HG03460 (cell line): Measurements from ENCODE around the gene SF3B6.
"Not testable (repeated sequence)": the region's sequence is repeated elsewhere in the genome, so short reads cannot be mapped to it uniquely, and the experiment has no call there.

Experiments used
- ATAC-seq: cut with Tn5 transposase; IDR thresholded peaks from one replicate; pipeline ENCODE4 v1.9.1; 2021; ENCODE audit not compliant: unreplicated experiment

SF3B6 gene

DNA sequence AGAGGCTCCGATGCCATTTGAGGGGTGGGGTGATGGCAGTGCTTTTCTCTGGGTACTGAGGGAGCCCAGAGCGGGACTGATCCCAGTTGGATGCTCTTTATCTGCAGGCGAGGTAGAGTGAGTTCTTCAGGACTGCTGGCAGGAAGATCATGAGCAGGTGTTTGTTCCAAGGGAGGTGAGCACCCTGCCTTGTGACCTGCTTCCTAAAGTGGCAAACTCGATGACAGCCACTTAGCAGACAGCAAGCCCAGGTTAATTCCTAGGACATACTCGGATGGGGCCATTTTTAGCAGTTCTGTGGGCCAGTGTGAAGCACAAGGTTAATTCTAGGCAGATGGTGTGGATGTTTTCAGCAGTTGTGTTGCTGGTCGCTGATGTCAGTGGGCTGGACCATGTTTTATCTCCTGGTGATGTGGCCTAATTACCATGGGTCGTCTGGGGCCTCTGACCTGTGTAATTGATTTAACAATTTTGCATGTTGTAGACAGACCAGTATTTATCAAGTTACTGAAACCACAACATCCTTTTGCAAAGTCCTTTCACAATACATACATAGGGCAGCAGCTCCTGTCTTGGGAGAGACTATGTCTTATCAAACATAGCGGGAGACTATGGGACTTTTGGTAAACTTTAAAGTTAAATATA lies 21.6 kb downstream of the SF3B6 start:
- no peak for ATAC-seq

DNA sequence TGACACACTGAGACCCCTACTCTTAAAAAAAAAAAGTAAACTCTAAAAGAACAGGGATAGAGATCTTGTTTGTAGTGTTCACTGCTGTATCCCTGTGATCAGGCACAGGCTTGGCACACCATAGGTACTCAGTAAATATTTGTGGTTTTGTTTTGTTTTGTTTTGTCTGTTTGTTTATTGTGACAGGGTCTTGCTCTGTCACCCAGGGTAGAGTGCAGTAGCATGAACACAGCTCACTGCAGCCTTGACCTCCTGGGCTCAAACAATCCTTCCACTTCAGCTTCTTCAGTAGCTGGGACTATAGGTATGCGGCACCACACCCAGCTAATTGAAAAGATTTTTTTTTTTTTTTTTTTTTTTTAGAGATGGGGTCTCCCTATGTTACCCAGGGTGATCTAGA lies 23.2 kb downstream of the SF3B6 start:
- no peak for ATAC-seq

DNA sequence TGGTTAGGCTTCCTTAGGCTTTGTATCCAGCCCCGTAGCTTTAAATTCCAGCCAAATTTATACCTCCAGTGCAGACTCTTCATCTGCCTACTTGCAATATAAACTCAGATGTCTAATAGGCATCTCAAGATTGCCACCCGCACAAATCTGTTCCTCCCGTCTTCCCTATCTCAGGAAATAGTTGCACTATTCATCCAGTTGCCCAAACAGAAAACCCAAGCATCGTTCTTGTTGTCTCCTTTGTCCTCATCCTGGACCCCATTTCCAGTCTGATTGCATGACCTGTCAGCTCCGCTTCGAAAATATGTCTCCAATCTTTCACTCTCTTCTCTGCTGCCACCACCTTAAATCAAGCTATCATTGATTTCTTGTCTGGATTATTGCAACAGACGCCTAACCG lies 24.3 kb downstream of the SF3B6 start:
- no peak for ATAC-seq

DNA sequence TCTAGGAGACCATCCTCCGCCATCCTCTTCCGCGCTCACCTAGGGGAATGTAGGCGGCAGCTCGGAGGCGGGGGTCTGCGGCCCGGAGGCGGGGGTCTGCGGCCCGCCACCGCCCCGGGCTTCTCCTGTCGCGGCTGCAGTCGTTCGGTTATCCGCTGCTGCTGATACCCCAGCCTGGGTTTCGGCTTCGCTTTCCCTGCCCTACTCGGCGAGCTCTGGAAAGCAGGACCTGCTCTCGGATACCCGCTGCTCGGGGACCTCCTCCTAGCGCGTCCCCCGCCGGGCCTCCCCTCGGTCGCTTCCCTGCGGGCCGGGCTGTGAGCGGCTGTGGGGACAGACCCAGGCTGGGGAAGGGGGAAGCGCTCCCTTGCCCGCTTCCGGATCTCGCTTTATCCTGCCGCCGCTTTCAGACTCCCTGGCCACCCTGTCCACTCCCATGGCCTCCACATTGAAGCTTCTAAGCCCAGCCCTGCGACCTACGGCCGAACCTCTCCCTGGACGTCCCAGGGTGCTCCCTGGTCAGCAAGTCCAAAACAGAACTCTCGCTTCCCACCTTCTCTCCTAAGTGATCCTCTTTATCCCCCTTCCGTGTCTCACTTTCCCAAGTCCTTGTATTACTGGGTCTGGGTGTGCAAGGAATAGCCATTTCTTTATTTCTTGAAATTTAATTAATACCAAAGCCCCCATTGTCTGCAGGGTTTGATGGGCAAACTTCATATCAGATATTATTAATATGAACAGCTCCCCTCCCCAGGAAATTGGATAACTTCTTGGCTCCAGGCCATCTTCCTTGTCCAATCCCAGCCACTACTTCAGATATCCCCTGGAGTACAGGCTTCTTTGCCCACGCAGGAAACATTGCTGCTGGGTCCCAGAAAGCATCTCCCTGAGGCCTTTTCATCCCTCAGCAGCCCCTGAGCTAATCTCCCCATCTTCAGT lies 25.8 kb downstream of the SF3B6 start:
- ATAC-seq, result no peak

DNA sequence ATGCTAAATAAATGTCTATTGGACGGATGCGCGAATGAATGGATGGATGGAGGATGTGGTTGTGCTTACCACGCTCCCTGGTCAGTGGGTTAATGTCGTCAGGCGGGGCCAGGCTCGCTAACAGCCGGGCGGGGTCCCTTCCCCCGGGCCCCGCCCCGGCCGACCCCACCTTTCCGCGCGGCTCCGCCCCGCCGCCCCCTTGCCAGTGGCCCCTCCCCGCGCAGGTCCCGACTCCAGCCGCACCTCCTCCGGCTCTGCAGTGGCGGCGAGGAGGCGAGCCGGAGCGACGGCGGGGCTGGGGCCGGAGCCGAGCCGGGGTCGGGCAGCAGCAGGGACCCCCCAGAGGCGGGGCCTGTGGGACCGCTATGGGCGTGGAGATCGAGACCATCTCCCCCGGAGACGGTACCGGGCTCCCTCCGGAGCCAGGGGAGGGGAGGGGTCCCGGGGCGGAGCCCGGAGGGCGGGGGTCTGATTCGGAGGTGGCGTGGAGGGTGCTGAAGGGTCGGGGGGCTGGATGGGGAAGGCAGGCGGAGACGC lies 26.6 kb downstream of the SF3B6 start, which contains the start of gene FKBP1B:
FKBP1B (plus strand) TSS at position 257 of the 537 bp plus-strand sequence; CDS start at position 366, 109 bp downstream.
- ATAC-seq, result no peak

DNA sequence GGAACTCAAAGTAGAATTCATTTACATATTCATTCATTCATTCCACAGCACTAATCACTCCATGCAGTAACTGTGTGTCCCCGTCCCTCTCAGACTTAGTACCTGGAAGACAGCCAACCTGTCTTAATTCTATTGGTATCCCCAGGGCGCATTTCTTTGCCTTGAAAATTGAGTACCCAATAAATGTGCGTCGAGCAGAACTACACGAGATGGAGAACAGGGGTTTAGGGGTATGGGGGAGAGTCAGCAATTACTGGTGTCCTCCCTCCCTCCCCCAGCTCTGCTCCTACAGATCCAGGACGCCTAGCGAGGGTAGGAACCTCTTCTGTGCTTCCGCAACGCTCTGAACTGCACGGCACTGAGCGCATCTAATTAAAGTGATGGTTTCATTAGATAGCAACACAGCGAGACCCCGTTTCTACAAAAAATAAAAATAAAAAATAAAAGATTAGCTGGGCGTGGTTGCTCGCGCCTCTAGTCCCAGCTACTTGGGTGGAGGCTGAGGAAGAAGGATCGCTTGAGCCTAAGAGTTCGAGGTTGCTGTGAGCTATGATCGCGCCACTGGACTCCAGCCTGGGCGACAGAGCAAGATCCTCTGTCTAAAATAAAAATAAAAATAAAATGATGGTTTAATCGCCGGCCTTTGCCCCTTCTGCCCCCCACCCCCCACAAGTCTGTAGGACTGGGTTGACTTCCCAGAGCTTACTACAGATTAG lies 27.2 kb downstream of the SF3B6 start:
- ATAC-seq, result no peak

DNA sequence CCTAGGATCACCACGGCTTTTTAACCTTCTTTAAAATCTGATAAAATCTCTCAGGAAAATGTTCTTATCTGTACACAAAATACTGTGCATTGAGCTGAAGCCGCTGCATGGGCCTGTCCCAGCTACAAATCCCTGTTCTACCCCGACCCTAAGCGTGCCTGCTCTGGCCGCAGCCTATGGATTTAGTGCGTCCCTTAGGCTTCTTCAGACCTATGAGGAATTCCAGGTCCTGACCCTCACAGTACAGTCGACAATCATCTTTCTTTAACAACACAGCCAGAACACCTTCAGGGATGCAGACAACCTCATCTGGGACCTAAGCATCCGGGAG lies 28.5 kb downstream of the SF3B6 start:
- ATAC-seq, result no peak

DNA sequence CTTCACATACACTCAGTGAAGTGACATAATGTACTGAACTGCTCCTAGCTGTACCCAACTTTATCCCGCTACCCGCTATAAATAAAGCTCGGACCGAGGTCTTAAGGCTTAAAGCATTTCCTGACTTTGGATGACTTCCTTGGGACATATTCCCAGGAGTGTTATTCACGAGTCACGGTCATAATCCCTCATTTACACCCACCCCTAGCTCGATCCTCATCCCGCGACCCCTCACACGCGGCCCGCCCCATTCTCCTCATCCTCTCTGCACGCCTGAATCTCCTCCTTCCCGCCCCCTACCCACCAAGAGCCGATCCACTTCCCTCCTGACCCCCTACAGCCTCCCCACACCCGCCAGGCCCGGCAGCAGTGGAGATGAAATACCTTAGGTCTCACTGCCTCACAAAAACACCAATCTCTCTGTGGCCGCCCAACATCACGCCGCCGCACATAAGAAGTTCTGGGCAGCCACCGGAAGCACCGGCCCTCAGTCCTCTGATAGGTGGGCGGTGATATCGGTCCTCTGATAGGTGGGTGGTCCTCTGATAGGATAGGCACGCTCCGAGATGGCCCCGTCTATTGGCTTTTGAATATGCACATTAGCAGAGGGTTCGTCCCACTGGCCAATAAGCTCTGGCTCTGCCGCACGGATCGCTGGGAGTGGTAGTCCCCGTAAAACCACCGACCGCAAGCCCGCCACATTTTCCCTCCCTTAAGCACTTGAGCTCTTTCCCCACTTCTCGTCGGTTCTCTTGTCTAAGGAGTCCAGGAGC lies 29.0 kb downstream of the SF3B6 start, which contains the start of gene WDCP:
WDCP (minus strand) TSS at position 462 of the 773 bp plus-strand sequence. CDS start 7,897 bp downstream, outside the sequence.
- peak; percentile 99 for ATAC-seq

DNA sequence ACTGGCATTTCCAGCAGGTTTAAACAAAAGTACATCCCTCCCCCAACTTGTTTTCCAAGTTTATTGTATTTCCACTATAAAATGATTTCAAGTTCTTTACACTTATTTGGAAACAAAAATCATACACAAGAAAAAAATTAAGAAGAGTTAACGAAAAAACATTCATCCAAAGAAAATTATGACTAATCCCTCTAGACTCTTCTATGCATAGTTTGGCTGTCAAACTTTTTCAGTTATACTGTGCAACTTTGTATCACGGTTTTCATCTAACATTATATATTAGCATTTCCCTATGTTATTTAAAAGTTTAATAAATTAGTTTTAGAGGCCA lies 29.6 kb downstream of the SF3B6 start:
- no peak for ATAC-seq

DNA sequence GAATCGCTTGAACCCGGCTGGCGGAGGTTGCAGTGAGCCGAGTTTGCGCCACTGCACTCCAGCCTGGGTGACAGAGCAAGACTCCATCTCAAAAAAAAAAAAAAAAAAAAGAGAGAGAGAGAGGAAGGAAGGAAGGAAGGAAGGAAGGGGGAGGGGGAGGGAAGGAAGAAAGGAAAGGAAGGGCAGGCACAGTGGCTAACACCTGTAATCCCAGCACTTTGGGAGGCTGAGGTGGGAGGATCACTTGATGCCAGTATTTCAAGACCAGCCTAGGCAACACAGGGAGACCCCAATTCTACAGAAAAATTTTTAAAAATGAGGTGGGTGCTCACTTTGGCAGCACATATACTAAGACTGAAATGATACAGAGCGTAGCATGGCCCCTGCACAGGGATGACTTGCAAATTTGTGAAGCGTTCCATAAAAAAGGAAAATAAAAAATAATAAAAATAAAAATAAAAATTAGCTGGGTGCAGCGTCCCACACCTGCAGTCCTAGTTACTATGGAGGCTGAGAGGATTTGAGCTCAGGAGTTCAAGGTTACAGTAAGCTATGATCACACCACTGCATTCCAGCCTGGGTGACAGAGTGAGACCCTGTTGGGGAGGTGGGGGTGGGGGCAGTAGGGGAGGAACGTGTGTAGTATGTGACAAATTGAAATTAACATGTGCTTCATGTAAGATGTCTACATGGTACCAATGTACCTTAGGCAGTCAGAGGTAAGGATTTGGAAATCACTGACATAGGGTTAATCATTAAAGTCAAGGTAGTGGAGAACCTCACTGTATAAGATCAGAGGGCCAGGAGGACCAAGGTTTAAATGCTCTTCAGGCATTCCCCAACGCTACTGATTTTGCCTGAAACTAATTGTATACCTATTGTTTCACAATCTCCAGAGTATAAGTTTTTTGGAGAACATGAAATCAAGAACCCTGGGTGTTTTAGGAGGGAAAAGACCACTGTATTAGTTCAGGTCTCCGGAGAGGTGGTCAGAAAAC lies 30.3 kb downstream of the SF3B6 start:
- no peak for ATAC-seq

DNA sequence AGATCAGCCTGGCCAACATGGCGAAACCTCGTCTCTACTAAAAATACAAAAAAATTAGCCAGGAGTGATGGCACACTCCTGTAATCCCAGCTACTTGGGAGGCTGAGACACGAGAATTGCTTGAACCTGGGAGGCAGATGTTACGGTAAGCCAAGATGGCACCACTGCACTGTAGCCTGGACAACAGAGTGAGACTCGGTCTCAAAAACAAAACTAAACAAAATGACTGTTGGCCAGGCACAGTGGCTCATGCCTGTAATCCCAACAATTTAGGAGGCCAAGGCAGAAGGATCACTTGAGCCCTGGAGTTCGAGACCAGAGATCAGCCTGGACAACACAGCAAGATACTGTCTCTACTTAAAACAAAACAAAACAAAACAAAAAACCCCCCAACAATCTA lies 33.0 kb downstream of the SF3B6 start:
- not testable (repeated sequence) for ATAC-seq

DNA sequence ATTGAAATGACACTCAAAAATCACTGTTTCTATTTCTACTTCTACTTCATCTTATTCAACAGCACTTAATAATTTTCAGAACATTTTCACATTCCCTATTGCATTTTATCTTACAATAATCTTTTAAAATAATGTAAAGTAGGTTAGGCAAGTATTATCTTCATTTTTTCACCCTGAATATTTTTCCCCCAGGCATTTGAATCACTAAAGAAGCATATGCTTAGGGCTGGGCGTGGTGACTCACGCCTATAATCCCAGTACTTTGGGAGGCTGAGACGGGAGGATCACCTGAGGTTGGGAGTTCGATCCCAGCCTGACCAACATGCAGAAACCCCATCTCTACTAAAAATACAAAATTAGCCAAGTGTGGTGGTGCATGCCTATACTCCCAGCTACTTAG lies 35.6 kb downstream of the SF3B6 start:
- no peak for ATAC-seq

DNA sequence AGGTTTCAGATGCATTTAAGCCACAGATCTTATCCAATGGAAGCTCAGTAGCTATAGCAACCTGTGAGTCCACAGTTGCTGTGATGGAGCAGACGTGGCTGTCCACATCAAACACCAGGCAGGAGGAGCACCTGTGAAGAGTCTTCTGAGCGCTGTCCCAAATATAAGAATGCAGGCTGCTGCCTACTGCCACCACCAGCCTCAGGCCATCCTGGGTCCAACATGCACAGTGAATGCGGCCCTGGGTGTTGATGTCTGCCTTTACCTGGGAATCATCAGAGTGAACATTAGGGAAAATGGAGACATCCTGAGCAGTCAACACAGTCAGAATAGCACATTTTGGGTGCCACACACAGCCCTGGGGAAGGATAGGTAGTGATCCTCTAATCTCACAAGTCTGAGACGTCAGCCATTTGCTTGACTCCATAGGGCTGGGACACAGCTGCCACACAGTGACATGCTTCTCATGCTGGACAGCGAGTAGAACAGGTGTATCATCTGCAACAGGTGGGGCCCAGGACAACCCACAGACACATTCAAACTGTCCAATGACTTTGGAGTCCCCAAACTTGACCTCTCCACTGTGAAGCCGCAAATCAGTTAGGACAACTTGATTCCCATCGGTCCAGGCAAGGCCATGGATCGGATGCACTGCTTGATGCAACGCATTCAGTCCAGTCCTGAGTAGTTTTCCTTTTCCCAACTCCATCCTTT lies 37.2 kb downstream of the SF3B6 start:
- ATAC-seq, result no peak

DNA sequence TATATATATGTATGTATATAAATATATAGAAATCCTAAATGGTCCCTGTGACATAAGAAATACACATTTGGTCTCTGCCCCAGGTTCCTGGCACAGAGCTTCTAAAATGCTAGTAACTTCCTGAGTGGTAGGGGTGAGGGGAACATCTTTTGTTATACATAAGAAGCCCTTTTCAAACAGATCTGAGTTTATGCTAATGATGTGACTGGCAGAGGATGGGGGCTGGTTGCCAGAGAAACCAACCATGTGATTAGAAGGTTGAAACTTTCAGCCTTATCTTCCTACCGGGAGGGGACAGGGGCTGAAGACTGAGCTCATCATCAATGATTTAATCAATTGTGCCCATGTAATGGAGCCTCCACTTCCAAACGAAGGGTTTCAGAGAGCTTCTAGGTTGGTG lies 49.9 kb downstream of the SF3B6 start:
- no peak for ATAC-seq

DNA sequence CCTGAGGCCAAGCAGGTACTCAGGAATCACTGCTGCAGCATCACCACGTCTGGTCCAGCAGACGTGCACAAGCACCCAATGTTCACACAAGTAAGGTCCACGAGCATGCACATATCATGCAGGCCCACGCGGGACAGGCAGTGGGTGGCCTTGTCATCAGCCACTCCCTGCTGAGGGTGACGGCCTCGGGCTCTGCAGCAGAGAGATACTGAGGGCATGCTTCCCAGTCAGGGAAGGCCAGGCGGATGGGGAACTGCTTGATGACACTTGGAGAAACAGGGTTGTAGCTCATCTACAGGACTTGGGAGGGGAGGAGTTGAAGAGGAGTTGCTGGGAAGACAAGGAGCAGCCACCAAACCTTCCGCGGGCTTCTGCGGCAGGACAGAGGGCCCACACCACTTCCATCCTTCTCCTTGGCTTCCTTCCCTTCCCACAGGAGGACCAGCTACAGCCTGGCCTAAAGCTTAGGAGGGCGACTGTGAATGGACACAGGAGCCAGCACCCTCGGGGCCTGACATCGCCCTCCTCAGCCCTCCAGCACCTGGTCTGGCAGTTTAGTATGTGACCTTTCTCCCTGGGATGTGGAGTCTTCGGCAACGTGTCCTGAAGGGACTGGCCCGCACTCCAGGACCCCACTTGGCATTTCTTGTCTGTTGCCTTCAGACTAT lies 51.0 kb downstream of the SF3B6 start:
- ATAC-seq, result no peak

DNA sequence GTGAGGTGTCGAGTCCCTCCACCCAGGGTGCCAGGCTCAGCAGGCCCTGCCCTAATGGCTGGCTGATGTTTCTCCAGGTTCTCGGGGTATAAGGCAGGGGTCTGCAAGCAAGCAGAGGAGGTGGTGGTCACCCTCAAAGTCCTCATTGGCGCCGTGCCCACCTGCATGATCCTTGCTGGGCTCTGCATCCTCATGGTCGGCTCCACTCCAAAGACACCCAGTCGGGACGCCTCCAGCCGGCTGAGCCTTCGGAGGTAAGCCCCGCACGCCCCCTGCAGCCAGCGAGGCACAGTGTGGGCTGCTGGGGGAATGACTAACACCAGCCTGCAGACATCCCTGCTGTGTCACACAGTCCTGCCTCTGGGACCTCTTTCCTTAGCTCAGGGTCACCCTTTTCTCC lies 52.1 kb downstream of the SF3B6 start:
- ATAC-seq, result no peak

DNA sequence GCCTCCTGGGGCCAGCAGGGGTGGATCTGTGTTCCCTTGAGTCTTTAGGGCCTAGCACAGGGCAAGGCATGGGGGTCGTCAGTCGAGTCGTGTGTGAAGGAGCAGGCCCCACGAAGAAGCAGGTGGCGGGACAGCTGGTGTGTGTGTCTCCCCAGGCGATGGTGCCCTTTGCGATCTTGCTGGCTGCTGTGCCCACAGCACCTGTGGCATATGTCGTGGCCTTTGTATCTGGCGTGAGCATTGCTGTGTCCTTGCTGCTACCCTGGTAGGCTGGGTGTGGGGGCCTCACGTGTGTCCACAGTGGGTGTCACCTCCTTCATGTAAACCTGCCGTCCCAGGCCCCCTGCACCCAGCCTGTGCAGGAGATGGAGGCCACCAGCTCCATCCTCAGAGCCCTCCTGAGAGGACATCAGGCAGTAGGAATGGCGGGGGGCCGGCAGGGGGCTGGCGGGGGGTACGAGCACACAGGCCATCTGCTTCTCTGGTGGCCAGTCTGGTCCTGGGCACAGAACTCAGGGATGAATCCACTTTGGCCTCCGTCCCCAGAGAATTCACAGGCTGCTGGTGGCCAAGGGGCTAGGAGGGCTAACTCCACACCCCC lies 53.1 kb downstream of the SF3B6 start:
- ATAC-seq, result no peak
